DMS 273 (cell line): ENCODE results near the gene MRO.
"Not testable (repeated sequence)": the region's sequence is repeated elsewhere in the genome, so short reads cannot be mapped to it uniquely, and the experiment has no call there.

Source experiments
- DNase-seq: peaks from one replicate; lab custom pipeline; 2025; ENCODE audit not compliant: unreplicated experiment; lab: John Stamatoyannopoulos, UW

MRO gene

GRCh38 chr18:50793641-50794565 lies 25.9 kb downstream of the MRO start:
- no peak for DNase-seq

- no peak for DNase-seq
Observed at GRCh38 chr18:50792885-50793284, 26.9 kb downstream of the MRO start.

- DNase-seq: no peak
Observed at GRCh38 chr18:50791599-50792438, 28.0 kb downstream of the MRO start.

- DNase-seq: no peak
Observed at GRCh38 chr18:50790948-50791347, 28.9 kb downstream of the MRO start.

GRCh38 chr18:50790241-50790640 lies 29.6 kb downstream of the MRO start:
- DNase-seq: no peak

GRCh38 chr18:50788284-50788683 lies 31.5 kb downstream of the MRO start:
- no peak for DNase-seq

GRCh38 chr18:50786864-50787263 lies 33.0 kb downstream of the MRO start:
- no peak for DNase-seq

GRCh38 chr18:50783553-50783952 lies 36.3 kb downstream of the MRO start:
- DNase-seq: no peak

- DNase-seq: not testable (repeated sequence)
Observed at GRCh38 chr18:50779021-50779420, 40.8 kb downstream of the MRO start.

- no peak for DNase-seq
Observed at GRCh38 chr18:50776383-50776782, 43.4 kb downstream of the MRO start.

- no peak for DNase-seq
Observed at GRCh38 chr18:50775726-50776125, 44.1 kb downstream of the MRO start.

- no peak for DNase-seq
Observed at GRCh38 chr18:50775207-50775606, 44.6 kb downstream of the MRO start.

GRCh38 chr18:50769463-50769862 lies 50.4 kb downstream of the MRO start:
- DNase-seq: no peak

GRCh38 chr18:50757358-50757757 lies 62.5 kb downstream of the MRO start:
- no peak for DNase-seq

- DNase-seq: no peak
Observed at GRCh38 chr18:50754297-50754696, 65.5 kb downstream of the MRO start.

GRCh38 chr18:50753311-50753710 lies 66.5 kb downstream of the MRO start:
- DNase-seq: no peak

- no peak for DNase-seq
Observed at GRCh38 chr18:50751947-50752346, 67.9 kb downstream of the MRO start.

GRCh38 chr18:50751490-50751889 lies 68.3 kb downstream of the MRO start:
- peak; percentile 69 for DNase-seq

- DNase-seq: no peak
Observed at GRCh38 chr18:50750546-50750945, 69.3 kb downstream of the MRO start.

GRCh38 chr18:50749945-50750344 lies 69.9 kb downstream of the MRO start:
- no peak for DNase-seq

- DNase-seq: no peak
Observed at GRCh38 chr18:50749421-50749820, 70.4 kb downstream of the MRO start.
